Mononuclear cell (primary cell): ENCODE data around the gene TMEM165. TPM values are rescaled to one million over a fixed set of nuclear protein-coding genes. Genes with fewer than 3 reads are reported as not detected.
"Not testable (repeated sequence)": the region's sequence is repeated elsewhere in the genome, so short reads cannot be mapped to it uniquely, and the experiment has no call there.

Experiments
- H3K27me3 ChIP-seq: 2 replicates; pipeline ENCODE4 v1.6.0; 2011; ENCODE audit warnings: low read length, control low read depth; ENCODE audit not compliant: insufficient read depth
- H3K4me1 ChIP-seq: 2 replicates; pipeline ENCODE4 v1.5.1; 2011; ENCODE audit warnings: mild to moderate bottlenecking, low read length, control low read depth; ENCODE audit not compliant: insufficient read depth
- H3K4me3 ChIP-seq: 2 replicates; pipeline ENCODE4 v1.5.1; 2011; ENCODE audit warnings: mild to moderate bottlenecking, low read length, moderate library complexity
- H3K9me3 ChIP-seq: 2 replicates; pipeline ENCODE4 v1.5.1; 2011; ENCODE audit warnings: low read depth, mild to moderate bottlenecking, control low read depth, low read length
- total RNA-seq: library from RNA; depleted of rRNA; stranded (reverse); fragments of >200 nt; gene quantifications from one replicate; pipeline ENCODE4 v1.2.3, GENCODE V29; 2012

The TMEM165 gene
- total RNA-seq, 1 donor: 48.4 TPM

DNA sequence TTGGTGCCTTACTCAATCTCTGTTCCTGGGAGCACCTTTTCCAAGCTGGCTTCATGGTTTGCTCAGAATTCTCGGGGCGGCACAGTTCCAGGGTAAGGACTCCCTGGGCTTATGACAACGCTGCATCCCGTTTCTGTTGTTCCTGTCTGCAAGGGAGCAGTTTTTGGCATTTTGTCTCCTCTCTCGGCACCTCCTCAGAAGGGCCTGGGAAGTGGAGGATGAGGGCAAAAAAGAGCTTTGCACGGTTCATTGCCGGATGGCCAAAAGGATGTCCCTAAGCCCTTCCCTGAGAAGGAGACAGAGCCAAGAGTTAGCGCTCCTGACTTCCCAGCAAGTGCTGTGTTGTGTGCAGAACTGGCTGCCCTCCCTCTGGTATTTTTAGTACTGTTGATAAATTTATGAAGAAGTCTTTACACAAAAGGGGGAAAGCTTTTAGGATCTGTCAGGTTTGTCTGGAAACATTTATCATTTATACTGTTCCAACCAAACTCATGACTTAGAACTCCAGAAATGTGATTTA is 36.3 kb upstream of the TMEM165 start:
- H3K9me3 ChIP-seq: no peaks in the 10 kb centered on the region
- H3K4me1 ChIP-seq: peaks cover 17% of the 10 kb centered on the region
- H3K27me3 ChIP-seq: no peaks in the 10 kb centered on the region
- H3K4me3 ChIP-seq: no peak overlapping the region

DNA sequence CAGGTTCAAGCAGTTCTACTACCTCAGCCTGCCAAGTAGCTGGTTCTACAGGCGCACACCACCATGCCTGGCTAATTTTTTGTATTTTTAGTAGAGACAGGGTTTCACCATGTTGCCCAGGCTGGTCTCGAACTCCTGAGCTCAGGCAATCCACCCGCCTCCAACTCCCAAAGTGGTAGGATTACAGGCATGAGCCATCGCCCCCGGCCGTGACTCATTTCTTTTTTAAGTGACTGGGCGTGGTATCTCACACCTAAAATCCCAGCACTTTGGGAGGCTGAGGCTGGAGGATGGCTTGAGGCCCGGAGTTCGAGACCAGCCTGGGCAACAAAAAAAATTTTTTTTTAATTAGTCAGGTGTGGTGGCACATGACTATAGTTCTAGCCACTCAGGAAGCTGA is 32.8 kb upstream of the TMEM165 start:
- not testable (repeated sequence) for H3K4me3 ChIP-seq, H3K9me3 ChIP-seq, H3K27me3 ChIP-seq
- peaks cover 17% of the 10 kb centered on the region for H3K4me1 ChIP-seq

DNA sequence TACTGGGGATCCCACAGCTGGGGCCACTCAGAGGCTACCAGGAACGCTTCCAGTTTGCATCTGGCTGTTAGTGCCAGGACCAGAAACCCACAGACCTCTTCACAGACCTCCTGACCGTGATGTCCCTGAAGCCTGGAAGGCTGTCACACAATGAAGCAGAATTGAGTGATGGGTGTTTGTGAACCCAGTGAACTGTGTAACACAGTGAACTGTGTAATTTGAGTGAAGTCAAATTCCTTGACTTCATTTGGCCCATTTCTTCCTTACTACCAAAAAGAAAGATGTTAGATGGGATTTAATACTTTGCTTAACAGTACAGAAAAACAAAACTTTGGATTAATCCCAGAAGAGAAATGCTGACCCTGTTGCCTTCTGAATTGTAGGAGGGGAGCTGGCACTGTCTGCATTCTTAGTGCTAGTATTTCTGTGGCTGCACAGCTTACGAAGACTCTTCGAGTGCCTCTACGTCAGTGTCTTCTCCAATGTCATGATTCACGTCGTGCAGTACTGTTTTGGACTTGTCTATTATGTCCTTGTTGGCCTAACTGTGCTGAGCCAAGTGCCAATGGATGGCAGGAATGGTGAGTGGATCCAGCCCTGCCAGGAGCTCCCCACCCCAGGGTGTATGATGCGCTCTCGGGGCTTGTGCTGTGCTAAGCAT is 31.9 kb upstream of the TMEM165 start:
- H3K4me3 ChIP-seq: no peak overlapping the region
- H3K4me1 ChIP-seq: peaks cover 8% of the 10 kb centered on the region
- H3K27me3 ChIP-seq: no peaks in the 10 kb centered on the region
- H3K9me3 ChIP-seq: no peaks in the 10 kb centered on the region

DNA sequence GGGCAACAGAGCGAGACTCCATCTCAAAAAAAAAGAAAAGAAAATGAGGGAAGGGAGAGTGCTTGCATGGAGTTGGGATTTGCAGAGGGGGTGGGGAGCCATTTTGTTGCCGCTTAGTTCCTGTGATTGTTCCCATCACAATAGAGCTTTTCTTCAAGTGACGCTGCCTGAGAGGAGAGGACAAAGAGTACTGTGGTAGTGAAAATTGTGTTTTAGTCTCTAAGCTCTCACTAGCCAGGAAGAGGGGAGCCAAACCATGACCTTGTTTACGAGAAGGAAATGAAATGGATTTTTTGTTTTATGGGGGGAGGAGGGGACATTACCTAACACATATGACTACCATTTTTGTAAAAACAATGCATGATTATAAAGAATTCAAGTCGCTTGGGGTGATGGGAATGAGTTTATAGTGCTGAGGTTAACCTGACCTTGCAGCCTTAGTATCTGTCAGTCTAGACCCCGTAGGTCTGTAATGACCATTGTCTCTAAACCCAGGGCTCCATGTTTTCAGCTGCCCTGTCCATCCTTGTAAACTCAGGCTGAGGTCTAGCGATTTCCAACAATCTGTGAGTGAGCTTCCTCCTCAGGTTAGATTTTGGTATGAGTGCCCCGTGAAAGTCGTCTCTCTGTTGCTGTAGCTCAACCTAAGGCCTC is 30.9 kb upstream of the TMEM165 start:
- Histone ChIP-seq H3K9me3 (no peaks in the 10 kb centered on the region), H3K27me3 (no peaks in the 10 kb centered on the region), H3K4me1 (no peaks in the 10 kb centered on the region), H3K4me3 (no peak overlapping the region)

DNA sequence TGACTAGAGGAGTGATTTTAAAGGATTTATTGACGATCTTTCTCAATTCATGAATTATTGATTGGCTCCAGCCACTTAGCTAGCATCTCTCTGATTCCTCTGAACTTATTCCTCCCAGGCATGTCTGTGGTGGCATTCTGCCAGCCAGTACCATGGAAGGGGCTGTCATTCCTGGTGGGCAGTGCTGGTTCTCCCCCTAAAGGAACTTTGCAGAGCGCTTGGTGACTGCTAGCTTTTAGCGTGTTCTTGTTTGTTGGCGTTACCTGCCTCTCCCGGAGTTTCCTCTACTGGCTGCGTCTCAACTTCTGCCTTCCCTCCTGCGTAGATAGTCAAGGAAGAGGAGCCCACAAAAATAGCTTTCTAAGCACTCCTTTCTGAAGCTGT is 30.4 kb upstream of the TMEM165 start:
- no peaks in the 10 kb centered on the region for H3K27me3 ChIP-seq
- H3K4me3 ChIP-seq: no peak overlapping the region
- H3K9me3 ChIP-seq: no peaks in the 10 kb centered on the region
- no peaks in the 10 kb centered on the region for H3K4me1 ChIP-seq

DNA sequence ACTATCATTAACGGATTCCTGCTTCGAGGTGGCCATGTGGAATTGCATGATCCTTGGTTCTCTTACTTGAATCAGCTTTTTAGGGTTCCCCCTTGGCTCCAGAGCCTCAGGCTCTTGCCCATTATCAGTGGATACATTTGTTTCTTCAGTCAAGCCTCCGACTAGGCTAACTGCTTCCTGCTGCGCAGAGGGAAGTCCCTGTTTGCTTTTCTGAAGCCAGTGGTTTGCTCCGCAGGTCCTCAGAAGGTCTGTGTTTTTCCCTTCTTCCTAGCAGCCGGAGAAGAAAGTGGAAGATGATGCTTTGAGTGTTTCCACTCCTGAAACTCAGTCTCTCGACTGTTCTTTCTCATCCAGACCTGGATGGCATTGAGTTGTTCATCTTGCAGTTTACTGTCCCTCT is 29.1 kb upstream of the TMEM165 start:
- Histone ChIP-seq H3K4me3 (no peak overlapping the region), H3K4me1 (no peaks in the 10 kb centered on the region), H3K9me3 (no peaks in the 10 kb centered on the region), H3K27me3 (no peaks in the 10 kb centered on the region)

DNA sequence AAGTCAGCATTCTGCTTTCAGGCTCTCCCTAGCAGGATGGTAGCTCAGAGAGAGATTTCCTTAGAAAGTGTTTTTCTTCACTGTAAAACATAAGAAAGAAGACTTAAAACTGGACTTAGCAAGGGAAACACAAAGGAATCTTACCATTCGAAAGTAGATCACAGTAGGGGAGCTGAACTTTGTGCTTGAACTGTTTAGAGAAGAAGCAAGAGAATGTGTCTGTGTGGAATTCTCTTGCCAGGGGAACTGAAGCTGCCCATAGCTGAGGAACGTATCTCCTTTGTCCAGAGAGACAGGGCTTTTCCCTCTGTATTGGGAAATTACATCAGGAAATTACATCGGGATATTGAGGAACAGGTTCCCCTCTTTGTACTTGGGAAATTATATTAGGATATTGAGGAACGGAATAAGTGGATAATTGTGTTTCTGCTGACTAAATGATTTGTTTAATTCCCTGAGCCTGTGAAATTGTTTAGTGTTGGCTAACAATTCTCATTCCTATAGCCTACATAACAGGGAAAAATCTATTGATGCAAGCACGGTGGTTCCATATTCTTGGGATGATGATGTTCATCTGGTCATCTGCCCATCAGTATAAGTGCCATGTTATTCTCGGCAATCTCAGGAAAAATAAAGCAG is 28.6 kb upstream of the TMEM165 start:
- no peaks in the 10 kb centered on the region for H3K27me3 ChIP-seq
- H3K4me3 ChIP-seq: no peak overlapping the region
- no peaks in the 10 kb centered on the region for H3K4me1 ChIP-seq
- no peaks in the 10 kb centered on the region for H3K9me3 ChIP-seq

DNA sequence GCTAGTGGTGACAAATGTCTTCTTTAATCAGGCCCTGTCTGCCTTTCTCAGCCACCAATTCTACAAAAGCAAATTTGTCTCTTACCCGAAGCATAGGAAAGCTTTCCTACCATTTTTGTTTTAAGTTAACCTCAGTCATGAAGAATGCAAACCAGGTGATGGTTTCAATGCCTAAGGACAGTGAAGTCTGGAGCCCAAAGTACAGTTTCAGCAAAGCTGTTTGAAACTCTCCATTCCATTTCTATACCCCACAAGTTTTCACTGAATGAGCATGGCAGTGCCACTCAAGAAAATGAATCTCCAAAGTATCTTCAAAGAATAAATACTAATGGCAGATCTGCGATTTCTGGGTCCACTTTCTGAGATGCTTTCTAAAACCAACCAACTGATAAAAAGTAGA is 25.8 kb upstream of the TMEM165 start:
- no peak overlapping the region for H3K4me3 ChIP-seq
- no peaks in the 10 kb centered on the region for H3K27me3 ChIP-seq
- H3K9me3 ChIP-seq: no peaks in the 10 kb centered on the region
- no peaks in the 10 kb centered on the region for H3K4me1 ChIP-seq

DNA sequence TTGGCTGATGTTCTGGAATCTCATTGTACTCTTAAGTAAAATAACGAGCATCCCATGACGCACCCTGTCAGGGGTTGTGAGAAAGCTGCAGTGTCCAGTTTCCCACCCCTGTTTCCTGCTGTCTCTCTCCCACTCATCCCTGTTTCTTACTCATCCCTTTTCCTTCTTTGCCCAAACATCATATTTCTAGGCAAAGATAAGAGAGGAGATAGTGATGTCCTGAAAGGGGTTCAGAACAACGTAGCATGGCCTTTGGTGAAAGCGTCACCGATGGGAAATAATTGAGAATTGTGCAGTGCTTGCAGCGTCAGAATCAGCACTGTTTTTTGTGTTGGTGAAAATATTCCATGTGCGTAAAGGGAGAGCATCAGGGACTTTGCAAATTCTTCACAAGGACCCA is 23.5 kb upstream of the TMEM165 start:
- no peak overlapping the region for H3K4me3 ChIP-seq
- H3K27me3 ChIP-seq: no peaks in the 10 kb centered on the region
- no peaks in the 10 kb centered on the region for H3K9me3 ChIP-seq
- H3K4me1 ChIP-seq: no peaks in the 10 kb centered on the region

DNA sequence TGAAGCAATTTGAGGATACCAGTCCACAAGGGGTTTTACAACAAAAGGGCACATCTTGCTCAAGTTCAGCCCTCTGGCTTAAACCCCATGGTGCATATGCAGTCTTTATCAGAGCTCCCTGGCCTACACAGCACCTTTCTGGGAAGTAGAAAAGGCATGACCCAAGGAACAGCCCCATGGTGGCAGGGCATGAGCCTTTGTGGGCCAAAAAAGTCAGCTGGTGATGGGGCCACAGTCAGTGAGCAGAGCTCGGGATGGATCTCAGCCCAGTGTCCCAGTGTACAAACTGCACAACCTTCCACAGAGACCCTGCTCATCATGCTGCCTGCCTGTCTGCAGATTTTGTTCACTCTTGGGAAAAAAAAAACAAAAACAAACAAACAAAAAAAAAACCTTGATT is 22.3 kb upstream of the TMEM165 start:
- Histone ChIP-seq H3K4me3 (no peak overlapping the region), H3K9me3 (no peaks in the 10 kb centered on the region), H3K4me1 (no peaks in the 10 kb centered on the region), H3K27me3 (no peaks in the 10 kb centered on the region)

DNA sequence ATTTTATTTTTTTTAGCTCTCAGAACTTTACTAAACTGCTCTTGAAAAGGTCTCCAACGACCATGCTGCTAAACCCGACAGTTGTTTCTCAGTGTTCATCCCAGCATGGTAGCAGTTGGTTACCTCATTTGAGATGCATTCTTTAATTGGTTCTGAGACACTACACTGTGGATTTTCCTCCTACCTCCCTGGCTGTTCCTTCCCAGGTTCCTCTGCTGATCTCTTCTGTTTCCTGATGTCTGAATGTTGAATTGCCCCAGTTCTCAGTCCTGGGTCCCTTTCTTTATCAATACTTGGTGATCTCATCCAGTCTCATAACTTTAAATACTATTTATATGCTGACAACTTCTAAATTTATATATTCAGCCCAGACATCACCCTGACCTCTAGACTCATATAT is 19.1 kb upstream of the TMEM165 start:
- Histone ChIP-seq H3K9me3 (no peaks in the 10 kb centered on the region), H3K4me3 (no peak overlapping the region), H3K4me1 (no peaks in the 10 kb centered on the region), H3K27me3 (no peaks in the 10 kb centered on the region)

DNA sequence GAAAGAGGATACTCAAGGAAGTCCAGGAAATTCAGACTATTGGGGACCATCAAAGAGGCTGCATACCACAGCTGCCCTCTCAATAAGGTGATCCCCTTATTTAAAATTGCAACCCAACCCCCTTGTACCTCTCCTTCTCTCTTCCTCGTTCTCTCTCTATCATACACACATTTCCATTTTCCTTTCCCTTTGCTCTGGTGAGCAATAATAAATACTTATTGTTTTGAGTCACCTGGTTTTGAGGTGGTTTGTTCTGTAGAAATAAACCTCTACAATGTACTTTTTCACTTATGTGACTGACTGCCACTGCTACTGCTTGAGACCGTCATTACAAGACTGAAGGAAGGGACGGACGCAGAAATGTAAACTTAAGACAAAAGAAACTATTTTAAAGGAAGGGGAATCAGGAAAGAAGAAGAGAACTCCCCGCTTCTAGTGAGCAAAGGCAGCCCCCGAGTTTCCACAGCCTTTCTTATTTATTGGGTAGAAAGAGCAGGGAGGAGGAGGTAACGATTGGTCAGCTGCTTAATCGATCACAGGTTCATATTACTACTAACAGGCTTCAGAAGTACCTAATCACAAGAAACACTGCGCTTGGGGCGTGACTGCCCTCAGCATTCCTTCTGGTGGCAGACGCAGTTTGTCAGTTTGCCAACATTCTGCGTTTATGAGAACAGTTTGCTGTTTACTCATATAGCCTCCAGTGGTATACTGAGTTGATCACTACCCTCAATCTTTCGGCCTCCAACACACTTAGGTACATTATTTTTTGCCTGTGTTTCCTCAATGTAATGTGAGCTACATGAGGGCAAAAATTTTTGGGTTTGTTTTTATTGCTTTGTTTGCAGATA is 16.9 kb upstream of the TMEM165 start:
- Histone ChIP-seq H3K4me1 (no peaks in the 10 kb centered on the region), H3K9me3 (no peaks in the 10 kb centered on the region), H3K4me3 (no peak overlapping the region), H3K27me3 (no peaks in the 10 kb centered on the region)

DNA sequence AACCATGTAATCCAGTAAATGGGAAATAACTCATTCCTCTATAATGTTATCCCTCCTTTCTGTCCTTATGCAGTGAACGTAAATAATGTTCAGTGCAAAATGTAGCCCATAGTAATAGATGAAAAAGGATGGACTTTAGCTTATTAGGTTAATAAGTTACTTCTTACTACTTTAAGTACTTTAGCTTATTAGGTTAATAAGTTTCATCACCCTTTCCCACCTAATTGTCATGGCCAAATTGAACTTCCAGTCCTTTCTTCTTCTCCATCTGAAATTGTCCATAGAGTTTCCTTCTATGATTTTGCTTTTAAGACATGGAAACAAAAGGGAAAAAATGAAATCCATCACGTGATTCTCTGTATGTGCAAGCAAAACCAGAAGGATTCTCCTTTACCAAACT is 15.2 kb upstream of the TMEM165 start:
- H3K4me1 ChIP-seq: no peaks in the 10 kb centered on the region
- no peak overlapping the region for H3K4me3 ChIP-seq
- H3K9me3 ChIP-seq: no peaks in the 10 kb centered on the region
- no peaks in the 10 kb centered on the region for H3K27me3 ChIP-seq

DNA sequence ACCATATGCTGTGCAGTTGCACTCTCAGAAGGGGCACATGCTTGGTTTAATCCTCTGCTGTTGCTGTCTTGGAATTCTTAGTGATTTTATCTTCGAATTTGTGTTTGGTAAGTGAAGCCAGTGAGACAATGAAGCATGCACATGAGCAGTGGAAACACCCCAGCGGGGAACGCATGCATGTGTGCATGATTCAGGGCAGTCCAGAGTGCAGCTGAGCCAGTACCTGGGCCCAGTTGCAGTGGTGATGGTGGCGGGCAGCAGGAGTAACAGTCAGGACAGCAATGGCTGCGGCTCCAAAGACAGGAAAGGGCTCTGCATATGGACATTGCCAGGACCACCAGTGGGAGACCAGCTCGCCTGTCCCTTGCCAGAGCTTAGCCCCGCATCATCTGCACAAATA is 14.3 kb upstream of the TMEM165 start:
- no peaks in the 10 kb centered on the region for H3K9me3 ChIP-seq
- H3K27me3 ChIP-seq: no peaks in the 10 kb centered on the region
- H3K4me1 ChIP-seq: no peaks in the 10 kb centered on the region
- H3K4me3 ChIP-seq: no peak overlapping the region

DNA sequence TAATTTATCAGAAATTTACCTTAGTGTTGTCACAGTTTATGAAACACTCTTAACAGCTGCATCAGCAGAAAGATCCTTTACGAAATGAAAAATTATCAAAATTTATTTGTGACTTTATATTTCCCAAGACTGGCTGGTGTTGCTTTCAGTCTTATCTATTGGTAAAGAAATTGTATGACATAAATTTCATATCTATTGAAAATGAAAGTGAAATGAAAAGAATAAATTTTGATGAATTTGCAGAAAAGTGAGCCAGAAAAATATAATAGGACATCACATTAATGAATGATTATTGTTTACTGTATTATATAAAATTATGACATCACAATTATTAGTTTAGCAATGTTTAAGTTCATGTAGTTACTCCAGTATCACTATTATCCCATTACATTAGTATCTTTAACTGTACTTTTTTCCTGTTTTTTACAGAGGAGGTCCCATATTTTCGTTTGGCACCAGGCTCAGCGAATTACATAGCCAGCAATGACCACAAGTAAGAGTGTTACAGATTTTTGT is 13.2 kb upstream of the TMEM165 start:
- Histone ChIP-seq H3K4me1 (no peaks in the 10 kb centered on the region), H3K27me3 (no peaks in the 10 kb centered on the region), H3K9me3 (no peaks in the 10 kb centered on the region), H3K4me3 (no peak overlapping the region)
